GM04504 (cell line): ENCODE results near the gene MIB2.
"Not testable (repeated sequence)": the region's sequence is repeated elsewhere in the genome, so short reads cannot be mapped to it uniquely, and the experiment has no call there.

Experiments used
- DNase-seq: peaks from one replicate; pipeline ENCODE4 v3.0.0-alpha.2; 2012; ENCODE audit warnings: low read depth

The MIB2 gene

DNA sequence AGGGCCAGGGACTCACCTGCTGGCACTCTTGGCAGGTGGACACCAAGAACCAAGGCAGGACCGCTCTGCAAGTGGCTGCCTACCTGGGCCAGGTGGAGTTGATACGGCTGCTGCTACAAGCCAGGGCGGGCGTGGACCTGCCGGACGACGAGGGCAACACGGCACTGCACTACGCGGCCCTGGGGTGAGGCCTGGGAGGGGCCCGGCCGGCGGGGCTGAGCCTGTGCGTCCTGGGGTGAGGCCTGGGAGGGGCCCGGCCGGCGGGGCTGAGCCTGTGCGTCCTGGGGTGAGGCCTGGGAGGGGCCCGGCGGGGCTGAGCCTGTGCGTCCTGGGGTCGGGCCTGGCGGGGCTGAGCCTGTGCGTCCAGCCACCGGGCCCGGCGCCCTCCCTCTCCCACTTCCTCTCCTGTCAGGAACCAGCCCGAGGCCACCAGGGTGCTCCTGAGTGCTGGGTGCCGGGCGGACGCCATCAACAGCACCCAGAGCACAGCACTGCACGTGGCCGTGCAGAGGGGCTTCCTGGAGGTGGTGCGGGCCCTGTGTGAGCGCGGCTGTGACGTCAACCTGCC lies 12.0 kb downstream of the MIB2 start:
- no peak for DNase-seq

DNA sequence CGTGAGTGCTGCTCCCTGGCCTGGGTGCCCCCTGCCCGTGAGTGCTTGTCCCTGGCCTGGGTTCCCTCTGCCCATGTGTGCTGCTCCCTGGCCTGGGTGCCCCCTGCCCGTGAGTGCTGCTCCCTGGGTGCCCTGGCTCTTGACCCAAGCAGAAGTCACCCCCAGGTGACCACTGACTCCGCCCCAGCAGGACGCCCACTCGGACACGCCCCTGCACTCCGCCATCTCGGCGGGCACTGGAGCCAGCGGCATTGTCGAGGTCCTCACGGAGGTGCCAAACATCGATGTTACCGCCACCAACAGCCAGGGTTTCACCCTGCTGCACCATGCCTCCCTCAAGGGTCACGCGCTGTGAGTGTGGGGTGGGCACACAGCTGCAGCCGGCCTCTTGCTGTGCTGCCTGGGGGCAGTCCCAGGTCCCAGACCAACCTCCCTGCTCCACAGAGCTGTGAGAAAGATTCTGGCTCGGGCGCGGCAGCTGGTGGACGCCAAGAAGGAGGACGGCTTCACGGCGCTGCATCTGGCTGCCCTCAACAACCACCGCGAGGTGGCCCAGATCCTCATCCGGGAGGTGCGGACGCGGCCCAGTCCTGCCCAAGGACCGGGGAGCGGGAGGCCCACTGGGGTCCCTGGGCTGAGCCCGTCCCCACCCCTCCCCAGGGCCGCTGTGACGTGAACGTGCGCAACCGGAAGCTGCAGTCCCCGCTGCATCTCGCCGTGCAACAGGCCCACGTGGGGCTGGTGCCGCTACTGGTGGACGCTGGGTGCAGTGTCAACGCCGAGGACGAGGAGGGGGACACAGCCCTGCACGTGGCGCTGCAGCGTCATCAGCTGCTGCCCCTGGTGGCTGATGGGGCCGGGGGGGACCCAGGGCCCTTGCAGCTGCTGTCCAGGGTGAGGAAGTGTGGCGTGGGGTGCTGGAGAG lies 12.8 kb downstream of the MIB2 start:
- DNase-seq: no peak

DNA sequence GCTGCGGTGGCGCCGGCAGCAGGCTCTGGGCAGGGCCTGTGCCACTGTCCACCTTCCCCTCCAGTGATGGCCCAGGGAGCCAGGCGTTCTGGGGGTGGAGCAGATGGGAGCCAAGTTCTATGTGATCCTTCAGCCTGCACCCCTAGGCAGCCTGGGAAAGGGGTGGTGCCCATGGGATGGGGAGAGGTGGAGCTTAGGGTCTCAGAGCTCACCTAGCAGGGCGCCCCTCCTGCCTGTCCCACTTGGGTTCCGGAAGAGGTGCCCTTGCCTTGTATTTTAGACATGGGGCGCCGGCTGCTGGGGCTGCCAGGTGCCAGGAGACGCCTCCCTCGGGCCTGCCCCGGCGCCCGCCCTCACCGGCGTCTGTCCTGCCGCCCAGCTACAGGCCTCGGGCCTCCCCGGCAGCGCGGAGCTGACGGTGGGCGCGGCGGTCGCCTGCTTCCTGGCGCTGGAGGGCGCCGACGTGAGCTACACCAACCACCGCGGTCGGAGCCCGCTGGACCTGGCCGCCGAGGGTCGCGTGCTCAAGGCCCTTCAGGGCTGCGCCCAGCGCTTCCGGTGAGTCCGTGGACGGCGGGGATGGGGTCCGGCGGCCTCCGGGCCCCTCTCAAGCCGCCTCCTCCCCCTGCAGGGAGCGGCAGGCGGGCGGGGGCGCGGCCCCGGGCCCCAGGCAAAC lies 13.6 kb downstream of the MIB2 start:
- DNase-seq: no peak

DNA sequence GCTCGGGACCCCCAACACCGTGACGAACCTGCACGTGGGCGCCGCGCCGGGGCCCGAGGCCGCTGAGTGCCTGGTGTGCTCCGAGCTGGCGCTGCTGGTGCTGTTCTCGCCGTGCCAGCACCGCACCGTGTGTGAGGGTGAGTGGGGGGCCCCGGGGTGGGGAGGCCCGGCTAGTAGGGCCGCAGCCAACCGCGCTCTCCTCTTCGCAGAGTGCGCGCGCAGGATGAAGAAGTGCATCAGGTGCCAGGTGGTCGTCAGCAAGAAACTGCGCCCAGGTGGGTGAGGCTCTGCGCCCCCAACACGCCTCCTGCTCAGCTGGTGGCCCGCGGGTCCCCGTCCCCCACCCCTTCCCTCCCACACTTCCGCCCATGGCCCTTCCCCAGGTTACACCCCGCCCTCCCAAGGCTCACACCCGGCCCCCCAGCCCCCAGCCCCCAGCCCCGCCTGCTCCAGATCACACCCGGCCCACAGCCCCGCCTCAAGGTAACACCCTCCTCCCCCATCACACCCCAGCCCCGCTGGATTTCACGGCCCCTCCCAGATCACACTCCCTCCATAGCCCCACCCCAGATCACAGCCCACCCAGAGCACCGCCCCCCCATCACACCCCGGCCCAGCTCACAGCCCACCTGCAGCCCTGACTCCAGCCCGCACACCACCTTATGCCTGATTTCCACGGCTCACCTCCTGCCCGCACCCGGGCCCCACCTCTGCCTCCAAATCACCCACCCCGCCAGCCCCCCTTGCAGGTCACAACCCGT lies 14.3 kb downstream of the MIB2 start:
- DNase-seq: no peak

DNA sequence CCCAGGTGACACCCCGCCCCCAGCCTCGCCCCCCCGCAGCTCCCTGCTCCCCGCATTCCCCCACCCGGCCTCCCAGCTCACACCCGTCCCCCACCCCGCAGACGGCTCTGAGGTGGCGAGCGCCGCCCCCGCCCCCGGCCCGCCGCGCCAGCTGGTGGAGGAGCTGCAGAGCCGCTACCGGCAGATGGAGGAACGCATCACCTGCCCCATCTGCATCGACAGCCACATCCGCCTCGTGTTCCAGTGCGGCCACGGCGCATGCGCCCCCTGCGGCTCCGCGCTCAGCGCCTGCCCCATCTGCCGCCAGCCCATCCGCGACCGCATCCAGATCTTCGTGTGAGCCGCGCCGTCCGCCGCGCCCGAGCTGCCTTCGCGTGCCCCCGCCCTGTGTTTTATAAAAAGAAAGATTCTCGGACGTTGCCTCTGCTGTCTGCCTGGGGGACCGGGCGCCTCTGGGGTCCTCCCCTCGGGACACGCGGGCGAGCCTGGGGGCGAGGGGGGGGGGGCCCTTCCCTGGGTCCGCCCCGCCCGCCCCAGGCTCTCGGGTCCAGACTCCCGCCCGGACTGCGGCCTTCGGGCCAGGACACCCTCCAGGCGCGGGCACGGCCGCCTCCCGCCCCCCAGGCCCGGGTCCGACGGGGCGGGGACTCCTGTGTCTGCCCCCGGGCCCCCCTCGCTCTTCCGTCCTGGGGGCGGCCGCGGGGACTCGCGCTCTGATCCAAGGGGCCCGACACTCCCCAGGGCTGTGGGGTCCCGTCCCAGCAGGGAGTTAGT lies 15.1 kb downstream of the MIB2 start:
- DNase-seq: no peak

DNA sequence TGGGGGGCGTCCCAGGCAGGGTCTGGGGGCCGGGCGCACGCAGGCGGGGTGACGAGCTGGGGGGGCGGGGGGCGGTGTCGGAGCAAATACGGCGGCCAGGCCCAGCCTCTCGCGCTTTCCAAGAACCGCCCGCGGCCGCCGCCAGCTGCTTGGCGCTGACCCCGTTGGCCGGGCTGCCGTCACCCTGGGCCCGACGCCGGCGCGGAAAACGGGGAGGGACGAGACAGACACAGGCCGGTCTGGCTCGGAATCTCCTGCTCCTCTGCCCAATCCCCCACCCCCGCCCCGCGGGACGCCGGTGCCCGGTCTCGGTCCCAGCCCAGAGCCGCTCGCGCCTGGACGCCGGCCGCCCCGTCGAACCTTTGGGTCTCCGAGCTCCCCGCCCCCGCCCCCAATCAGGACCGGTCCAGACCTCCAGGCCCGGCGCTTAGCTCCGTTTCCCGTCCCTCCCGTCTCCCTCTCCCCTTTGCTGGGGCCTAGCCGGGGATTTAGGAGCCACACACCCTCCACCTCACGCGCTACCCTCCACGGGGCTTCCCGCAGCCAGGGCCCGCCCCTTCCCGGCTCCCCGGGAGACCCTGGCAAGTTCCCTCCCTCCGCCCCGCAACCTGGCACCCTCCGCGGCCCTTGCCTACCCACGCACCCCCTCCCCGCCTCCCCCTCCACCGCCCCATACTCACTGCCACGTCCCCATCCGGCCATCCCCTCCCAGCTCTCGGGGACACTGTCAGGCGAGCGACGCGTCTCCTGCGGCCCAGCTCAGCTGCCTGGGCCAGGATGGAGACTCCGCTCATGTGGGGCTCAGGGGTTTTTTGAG lies 15.9 kb downstream of the MIB2 start:
- DNase-seq: no peak

DNA sequence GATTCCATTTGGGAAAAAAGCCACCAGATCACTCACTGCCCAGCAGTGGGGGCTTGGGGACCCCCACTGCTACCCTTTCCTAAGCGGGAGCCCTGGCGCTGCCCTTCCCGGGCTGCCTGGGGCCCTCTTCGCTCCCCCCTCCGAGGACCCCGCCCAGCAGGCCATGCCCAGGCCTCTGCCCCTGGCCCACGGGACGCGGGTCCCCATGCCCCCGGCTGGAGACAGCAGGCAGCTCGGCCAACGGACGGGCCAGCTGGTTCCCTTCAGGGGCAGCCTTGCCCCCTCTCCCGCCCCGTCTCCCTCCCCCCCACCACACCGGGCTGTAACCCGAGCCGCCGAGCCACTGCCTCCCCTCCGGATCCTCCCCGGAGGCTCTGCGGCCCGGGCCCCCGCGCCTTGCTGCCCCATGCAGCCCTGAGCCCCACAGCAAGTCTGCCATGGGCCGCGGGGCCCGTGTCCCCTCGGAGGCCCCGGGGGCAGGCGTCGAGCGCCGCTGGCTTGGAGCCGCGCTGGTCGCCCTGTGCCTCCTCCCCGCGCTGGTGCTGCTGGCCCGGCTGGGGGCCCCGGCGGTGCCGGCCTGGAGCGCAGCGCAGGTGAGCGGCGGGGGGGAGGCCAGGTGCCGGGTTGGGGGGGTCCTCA lies 16.6 kb downstream of the MIB2 start, which contains the start of gene MMP23B:
MMP23B (plus strand) TSS at position 392 of the 639 bp plus-strand sequence; CDS start at position 438, 46 bp downstream.
- DNase-seq: no peak

DNA sequence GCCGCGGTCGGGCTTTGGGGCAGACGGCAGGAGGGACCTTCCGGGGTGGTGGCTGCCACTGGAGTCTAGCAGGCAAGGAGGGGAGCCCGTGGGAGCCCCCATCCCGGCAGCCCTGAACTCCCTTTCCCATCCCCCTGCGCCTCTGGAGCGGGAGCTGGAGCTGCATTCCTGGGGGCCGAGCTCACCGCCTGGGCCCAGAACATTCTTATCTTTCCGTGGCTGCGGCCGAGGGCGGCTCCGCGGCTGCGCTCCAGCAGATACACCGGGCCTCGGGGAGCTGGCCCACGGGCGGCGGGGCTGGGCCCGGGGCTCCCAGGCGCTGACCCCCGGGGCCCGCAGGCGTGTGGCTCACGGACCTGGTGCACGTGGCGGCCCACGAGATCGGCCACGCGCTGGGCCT lies 18.1 kb downstream of the MIB2 start:
- not testable (repeated sequence) for DNase-seq

DNA sequence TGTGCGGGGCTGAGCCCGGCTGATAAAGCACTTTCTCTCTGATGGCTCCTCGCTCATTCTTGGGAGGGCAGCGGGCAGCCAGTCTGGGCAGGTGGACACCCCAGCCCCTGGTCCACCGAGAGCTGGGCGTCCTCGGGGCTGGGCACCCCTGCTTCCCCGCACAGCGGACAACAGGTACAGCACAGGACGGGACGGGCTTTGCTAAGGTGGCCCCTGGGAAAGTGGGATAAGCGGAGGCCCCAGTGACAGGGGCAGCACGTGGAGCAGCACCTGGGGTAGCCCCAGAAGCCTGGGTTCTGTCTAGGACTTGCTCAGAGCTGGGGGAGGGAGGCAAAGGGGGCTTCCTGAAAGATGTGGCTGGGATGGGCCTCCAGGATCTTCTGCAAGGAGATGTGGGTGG lies 19.3 kb downstream of the MIB2 start:
- not testable (repeated sequence) for DNase-seq

DNA sequence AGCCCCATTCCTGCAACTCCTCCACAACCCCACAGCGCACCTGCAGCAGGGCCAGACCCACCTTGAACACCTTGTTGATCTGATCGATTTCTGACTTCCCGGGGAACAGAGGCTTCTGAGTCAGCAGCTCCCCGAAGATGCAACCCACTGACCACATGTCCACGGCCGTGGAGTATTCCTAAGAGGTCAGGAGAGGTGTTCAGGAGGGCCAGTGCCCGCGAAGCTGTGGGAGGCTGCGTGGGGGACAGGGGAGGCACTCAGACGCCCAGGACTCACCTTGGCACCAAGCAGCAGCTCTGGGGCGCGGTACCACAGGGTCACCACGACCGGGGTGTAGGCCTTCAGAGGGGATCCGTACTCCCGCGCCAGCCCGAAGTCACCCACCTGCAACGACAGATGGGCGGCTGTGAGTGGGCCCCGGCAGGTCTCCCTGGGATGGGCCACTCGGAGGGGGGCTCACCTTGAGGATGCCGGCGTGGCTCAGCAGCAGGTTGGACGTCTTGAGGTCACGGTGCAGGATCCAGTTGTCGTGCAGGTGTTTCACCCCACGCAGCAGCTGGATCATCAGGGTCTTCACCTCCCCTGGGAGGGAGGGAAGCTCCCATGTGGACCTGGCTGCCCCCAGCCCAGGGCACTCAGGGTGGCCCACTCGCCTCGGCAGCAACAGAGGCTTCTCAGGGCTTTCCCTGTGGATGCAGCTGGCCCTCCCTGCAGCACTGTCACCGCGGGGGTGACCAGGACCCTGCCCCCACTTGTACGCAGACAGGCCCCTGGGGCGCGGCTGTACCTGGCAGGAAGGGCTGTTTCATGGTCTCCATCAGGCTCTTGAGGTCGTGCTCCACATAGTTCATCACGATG lies 21.6 kb downstream of the MIB2 start:
- not testable (repeated sequence) for DNase-seq

DNA sequence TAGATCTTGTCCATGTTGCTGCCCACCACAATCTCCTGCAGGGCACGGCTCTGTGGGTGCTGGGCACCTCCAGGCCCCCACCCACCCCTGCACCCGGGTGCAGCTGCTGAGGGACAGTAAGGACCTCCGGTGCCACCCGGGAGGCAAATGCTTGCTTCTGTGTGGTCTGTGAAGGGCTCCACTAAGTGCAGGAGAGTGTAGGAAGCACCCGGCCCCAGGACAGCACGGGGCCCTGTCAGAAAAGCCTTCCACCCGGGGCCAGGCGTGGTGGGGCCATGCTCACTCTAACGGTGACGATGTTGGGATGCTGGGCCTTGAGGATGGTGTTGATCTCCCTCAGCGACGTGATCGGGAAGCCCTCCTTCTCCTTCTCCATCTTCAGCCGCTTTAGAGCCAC lies 22.2 kb downstream of the MIB2 start:
- not testable (repeated sequence) for DNase-seq

DNA sequence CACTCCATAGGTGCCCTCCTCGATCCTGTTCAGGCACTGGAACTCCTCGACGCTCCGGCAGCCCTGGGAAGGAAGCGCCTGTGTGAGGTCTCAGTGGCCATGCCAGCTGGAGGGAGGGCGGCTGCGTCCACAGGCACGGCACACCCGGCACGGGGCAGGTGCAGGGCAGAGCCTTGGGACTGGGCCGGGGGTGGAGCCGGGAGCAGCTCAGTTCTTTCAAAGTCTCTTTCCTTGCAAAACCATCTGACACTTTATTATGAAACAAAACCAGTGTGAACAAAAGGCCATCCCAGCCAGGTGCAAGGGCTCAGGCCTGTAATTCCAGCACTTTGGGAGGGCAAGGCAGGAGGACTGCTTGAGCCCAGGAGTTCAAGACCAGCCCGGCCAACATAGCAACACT lies 23.2 kb downstream of the MIB2 start:
- not testable (repeated sequence) for DNase-seq

DNA sequence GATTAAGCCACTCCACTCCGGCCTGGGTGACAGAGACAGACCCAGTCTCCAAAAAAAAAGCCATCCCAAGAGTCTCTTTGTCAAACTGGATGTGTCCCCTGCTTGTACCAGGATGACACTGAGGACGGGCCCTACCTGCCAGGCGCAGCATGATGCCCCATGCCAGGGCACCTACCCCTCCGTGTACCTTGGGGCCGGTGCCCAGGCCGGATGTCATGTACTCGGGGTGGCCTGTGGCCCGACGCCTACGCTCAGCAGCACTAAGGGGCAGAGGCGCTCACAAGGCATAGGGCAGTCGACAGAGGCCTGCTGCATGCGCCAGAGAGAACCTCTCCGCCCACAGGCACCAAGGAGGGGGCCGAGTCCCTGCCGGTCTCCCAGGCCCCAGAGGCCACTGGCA lies 24.1 kb downstream of the MIB2 start:
- not testable (repeated sequence) for DNase-seq

DNA sequence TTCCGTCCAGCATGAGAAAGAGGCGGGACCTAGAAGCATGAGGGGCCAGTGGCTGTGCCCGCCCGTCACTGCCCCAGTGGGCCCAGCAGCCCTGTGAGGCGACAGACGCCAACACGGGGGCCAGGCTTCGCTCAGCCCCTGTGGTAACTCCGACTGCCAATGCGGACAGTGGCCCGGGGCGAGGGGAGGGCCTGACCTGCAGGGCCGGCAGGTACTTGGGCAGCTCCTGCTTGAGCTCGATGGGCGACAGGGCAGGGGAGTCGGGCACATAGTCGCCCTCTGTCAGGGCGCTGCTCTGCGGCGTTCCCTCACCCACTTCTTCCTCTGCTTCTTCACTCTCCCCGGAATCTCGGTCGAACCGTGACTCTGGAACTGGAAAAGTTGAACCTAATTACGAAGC lies 24.8 kb downstream of the MIB2 start:
- DNase-seq: not testable (repeated sequence)

DNA sequence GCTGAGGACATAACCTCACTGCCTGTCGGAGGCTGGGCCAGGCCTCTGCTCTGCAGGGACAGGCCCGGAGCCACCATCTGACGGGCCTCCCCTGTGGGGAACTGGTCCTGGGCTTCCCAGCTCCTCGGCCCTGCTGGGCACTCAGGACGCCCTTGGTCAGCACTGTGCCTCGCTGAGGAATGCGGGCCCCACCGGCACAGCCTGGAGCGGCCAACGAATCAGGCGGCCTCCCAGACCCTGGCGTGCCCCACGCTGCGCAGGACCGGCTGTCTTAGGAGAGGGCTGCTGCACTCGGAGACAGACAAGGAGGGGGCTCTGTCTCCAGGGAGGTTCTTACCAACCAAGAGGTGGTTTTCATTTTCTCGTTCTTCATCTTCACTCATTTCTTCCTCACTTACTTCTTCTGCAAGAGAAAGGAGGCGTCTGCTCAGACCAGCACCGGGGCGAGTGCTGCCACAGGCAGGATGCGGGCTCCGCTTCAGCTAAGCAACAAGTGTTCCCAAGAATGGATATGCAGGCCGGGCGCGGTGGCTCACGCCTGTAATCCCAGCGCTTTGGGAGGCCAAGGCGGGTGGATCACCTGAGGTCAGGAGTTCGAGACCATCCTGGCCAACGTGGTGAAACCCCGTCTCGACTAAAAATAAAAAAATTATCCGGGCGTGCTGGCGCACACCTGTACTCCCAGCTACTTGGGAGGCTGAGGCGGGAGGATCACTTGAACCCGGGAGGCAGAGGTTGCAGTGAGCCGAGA lies 25.6 kb downstream of the MIB2 start:
- not testable (repeated sequence) for DNase-seq

DNA sequence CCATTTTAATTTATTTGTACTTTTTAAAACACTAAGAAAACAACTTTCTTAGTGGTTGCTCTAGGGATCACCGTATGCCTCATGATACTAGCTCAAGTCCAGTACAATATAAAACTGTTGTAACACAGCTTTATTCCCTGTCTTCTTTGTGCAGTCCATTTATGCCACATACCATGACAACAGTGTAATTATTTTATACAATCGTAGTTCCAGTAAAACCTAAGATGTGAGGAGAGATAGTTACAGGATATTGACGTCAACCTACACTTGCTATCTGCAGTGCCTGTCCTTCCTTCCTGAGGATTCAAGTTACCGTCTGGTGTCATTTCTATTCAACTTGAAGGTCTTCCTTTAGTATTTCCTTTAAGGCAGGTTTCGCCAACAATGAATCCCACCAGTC lies 31.0 kb downstream of the MIB2 start:
- not testable (repeated sequence) for DNase-seq

DNA sequence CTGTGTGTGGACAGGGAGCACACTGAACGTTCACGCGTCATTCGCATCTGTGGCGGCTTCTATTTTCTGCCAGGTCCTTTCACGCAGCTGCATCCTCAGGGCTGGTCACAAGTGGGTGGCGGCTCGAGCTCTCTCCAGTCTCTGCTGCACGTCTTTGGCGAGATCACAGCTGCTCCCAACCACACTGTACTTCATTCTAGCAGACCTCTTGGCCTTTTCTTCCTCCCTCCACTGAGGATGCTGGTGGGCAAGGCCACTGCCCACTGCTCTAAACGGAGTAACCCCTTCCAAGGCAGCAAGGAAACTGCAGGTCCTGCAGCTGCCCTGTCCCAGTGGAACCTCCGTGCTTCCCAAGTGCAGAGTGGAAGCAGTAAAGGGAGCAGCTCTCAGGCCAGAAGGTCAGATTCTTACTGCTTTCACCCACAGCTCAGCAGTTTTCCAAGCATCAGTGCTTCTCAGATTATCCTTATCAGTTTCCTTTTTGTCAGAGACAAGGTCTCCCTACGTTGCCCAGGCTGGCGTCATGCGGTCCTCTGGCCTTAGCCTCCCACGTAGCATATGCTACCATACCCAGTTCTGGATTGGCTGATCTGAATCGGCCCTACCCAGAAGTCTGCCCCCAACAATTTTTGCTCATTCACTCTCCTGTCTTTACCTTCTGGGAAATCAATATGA lies 32.4 kb downstream of the MIB2 start:
- DNase-seq: not testable (repeated sequence)

DNA sequence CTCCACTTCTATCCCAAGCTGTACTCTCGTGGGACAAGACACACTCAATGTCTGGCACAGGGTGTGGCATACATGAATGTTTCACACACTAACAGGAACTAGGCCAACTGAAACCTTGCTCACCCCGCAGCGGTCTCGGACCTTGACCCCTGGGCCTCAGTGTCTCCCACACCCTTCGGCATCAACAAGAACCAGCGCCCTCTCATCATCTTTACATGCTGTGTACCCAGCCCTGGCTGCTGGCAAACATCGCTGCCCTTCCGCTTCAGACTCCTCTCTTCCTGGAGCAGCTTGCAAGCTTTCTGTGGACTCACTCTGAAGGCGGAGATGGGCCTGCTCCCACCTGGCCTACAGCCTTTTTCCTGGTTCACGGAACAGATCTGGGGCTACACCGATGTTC lies 33.0 kb downstream of the MIB2 start:
- DNase-seq: not testable (repeated sequence)
